DMS153 (cell line): ENCODE results near the gene PLCXD3.
"Not testable (repeated sequence)": the region's sequence is repeated elsewhere in the genome, so short reads cannot be mapped to it uniquely, and the experiment has no call there.

Experiments used
- DNase-seq: peaks from one replicate; lab custom pipeline; 2025; lab: John Stamatoyannopoulos, UW

PLCXD3 gene

GRCh38 chr5:41347569-41347968 lies 162.8 kb downstream of the PLCXD3 start:
- DNase-seq = no peak

- DNase-seq = no peak
Observed at GRCh38 chr5:41346609-41347008, 163.8 kb downstream of the PLCXD3 start.

- DNase-seq = no peak
Observed at GRCh38 chr5:41345295-41345694, 165.1 kb downstream of the PLCXD3 start.

- DNase-seq = no peak
Observed at GRCh38 chr5:41339339-41339738, 171.1 kb downstream of the PLCXD3 start.

DNA sequence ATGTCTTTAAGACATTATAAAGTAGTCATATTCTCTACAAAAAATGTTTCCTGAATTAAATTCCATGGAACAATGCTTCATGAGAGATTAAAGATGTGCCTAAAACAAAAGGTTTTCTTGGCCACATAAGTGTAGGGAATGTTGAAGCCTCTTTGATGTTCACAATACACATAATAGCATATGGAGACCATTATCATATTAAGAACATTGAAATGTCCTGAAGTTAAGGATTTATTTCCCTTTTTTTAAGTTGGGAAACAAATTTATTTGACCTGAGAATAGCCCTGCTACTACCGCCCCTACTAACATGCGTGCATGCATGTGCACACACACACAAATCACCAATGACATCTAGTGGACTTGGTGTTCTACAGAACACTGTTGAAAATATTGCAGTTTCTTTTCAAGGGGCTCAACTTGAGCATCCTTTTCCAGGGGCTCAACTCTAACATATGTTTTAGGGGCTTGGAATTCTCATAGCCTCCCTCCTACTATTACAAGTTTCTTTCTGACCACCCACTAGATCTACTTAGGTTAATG lies 172.2 kb downstream of the PLCXD3 start:
- no peak for DNase-seq

DNA sequence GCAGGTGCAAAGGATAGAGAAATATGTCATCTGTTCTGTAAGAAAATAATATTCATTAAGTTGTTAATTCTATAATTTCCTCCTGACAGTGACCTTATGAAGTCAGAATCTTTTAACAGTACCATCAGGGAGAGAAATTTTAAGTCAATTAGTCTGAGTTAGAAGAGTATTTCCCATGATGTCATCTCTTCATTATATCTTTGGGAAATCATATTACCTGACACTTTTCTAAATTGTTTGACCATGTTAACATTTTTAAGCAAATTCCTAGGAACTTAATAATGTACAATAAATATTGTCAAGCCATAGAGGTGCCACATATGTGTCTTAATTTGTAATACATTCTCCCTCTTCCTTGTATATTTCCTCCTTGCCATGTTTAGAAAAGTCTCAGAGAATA lies 172.7 kb downstream of the PLCXD3 start:
- DNase-seq = no peak

DNA sequence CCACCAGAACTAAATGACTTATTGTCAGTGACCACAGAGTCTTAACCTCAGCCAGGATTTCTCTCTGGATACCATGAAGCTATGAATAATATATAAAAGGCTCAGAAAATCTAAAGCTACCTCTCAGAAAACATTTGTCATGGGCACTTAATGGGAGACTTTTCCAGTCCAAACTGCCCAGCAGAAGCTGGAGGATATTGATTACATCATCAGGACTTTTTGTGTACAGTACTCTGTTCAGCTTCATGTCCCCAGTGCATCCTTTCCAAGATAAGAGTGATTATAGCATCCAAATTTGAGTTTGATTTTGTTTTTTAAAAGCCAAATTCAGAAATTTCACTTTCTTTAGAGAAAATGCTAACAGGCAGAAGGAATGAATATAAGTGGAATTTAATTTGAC lies 173.2 kb downstream of the PLCXD3 start:
- no peak for DNase-seq

DNA sequence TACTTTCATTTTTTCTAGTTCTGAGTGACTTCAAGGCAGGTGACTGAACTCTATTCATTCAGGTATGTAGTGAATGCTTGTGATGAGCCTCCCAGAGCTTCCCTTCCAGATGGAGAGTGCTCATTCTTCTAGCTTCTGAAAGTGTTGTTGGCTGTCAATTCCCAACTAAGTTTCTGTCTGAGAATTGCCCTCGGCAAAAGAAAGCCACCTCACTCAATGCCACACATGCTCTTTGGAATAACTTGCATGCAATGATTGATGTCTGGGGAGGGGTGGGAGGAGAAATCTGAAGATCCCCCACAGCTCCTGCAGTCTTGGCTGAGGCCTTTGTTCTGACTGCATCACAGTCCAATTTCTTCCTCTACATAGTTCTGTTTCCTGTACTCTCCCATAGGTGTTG lies 173.9 kb downstream of the PLCXD3 start:
- DNase-seq = no peak

DNA sequence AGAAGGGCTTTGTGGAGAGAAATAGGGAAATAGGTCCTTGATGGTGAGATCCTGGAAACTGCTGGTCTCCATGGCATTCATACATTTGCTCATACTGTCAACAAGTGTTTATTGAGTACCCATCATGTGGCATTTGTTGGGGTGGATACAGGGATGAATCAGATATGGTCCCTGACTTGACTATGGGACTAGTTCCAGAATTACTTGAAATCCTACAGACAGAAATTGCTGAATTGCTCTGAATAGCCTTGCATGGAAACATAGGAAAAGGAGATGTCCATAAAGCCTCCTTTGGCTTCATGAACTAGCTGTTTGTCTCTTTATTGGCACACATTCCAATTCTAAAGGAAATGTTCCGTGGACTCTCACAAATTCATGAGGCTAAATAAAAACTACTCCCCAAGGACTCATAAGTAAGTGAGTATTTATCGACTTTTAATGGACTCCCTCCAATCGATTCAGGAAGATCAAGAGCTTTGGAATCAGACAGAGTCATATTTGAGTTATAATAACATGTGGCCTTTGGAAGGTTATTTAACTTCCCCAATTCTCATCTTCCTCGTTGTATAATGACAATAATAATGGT lies 174.7 kb downstream of the PLCXD3 start:
- DNase-seq = no peak

DNA sequence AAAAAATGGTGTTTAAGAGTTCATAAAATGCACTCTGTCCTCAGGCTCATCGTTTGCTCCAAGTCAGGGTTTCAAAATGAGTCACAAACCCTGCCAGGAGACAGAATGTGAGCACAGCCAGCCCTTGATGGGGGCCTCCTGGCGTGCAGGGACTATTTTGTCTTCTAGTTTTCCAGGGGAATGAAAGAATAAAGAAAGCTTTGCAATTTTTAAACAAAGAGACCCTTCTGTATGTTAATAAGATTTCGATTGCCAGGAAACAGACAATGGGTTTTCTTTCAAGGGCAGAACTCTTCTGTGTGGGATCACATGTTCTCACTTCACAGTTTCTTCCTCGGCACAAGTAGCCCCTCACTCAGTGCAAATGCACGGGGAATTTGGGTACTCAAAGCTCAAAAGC lies 175.6 kb downstream of the PLCXD3 start:
- no peak for DNase-seq

GRCh38 chr5:41334221-41334620 lies 176.2 kb downstream of the PLCXD3 start:
- DNase-seq = no peak

GRCh38 chr5:41325074-41325473 lies 185.3 kb downstream of the PLCXD3 start:
- no peak for DNase-seq

GRCh38 chr5:41322826-41323225 lies 187.6 kb downstream of the PLCXD3 start:
- not testable (repeated sequence) for DNase-seq

DNA sequence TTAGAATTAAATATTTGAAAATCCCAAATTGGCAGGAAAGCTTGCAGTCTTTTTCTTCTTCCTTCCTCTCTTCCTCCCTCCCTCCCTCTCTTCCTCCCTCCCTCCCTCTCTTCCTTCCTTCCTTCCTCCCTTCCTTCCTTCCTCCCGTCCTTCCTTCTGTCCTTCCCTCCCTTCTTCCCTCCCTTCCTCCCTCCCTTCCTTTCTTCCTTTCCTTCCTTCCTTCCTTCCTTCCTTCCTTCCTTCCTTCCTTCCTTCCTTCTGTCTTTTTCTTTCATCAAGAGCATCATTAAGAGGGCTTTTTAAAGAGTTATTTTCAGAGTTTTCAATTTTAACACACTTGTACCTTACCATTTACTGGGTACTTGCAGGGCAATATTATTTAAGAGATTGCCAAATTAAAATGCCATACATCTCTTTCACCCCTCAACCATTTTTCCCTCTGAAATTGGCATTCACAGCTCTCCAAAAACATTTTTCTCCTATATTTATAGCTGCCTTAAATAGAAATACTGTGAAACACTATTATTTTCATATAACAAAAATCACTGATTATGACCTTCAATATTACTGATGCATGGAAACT lies 197.8 kb downstream of the PLCXD3 start:
- no peak for DNase-seq

- no peak for DNase-seq
Observed at GRCh38 chr5:41312066-41312465, 198.3 kb downstream of the PLCXD3 start.

DNA sequence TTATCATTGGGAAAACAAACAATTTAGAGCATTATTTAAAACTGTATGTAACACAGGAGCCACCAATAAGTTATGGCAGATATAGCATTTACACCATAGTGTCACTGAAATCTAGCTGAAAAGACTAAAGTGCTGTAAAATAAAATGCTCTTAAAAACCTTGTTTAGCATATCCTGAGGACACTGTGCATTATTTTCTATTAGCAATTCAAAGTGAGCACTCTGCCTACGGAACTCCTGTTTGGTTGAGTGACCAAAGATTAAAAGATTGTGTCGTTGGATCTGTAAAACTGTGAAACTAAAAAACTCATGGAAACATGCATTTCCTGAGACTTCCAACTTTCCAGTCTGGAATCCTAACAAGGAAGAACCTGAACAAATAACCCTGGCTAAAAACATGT lies 201.1 kb downstream of the PLCXD3 start:
- DNase-seq = no peak

- DNase-seq = no peak
Observed at GRCh38 chr5:41306005-41306404, 204.4 kb downstream of the PLCXD3 start.

DNA sequence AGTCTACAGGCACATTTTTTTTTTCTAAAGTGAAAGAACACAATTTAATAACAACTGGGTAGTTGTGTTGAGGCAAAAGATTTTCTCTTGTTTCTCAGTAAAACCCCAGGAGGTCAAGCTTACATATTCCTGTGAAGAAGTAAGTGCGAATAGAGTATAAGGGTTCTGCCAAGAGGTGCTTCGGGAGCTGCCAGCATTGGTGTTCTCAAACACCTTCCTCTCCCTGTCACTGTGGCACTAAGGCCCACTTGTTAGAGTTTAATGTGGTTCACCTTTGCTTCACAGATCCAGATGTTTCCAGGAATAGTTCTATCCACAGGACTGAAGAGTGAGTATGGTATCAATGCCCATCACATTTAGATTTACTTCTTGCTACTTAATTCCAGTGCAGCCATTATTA lies 205.3 kb downstream of the PLCXD3 start:
- no peak for DNase-seq

DNA sequence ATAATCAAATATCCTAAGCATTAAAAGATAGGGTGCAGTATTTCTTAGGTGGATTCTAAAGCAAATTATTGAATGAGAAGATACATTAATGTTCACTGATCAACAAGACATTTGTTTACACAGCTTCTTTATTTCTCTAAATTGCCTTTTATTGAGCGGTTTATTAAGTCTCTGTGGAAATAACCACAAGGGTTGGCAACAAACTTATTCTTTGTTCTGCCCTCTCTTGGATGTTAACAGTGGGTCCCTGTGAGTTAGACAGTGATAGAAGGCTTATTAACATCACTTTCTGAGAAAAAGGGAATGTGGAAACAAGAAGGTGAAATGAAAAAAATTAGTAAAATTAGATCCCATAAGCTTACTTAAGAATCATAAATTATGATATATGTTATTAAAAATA lies 214.3 kb downstream of the PLCXD3 start:
- DNase-seq = no peak

DNA sequence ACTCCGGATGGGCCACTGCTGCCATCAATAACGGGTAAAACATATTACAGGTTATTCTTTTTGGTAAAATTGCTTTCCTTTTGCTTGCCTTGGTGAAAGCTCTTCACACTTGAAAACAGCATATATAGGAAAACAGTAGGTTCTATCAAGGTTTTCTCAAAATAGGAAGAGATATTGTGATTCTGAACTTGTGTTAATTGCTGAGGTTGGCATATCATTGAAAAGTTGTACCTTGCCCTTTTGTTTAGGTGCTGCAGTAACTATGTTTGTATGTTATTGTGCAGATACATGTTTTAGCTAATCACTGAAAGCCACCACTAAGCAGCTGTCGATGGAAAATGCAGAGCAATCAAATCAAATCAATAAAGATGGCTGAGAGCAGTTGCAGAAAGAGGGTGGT lies 219.1 kb downstream of the PLCXD3 start:
- no peak for DNase-seq

GRCh38 chr5:41290810-41291209 lies 219.6 kb downstream of the PLCXD3 start:
- DNase-seq = no peak

DNA sequence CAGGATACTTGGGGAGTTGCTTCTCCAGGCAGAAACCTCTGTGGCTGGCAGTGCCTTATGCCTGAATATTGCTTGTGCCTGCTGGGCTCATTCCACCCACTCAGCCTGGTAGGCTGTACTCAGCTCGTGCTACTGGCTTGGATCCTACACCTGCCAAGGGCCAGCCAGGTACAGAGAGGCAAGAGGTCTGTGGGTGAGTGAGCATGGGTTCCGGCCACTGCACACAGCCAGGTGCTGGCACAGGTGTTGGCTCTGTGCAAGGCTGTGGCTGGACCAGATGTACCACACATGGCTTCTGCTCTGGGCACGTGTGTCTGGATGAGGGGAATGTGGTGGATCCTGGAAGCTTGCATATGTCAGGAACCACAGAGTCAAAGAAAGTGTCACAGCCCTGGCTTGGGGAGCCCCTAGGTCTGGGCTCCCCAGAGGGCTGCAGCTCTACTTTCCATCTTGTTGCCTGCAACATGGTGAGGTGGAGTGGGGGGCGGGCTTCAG lies 220.4 kb downstream of the PLCXD3 start:
- no peak for DNase-seq

DNA sequence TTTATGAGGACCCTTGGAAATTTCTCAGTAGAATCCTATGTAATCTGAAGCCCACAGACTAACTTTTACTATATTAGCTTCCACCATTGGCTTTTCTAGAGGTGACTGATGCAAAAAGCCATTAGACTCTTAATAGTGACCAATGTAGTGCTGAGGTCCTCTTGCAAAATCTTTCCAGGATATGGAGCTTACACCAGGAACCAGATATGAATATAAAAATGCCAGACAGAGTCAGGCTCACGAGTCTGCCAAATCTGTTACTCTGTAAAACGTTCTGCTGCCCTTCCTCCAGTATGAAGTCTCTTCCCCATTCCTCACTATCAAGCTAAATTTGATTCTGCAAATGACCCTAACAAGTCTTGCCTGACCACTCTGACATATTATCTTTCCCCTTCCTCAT lies 223.7 kb downstream of the PLCXD3 start:
- DNase-seq = no peak

DNA sequence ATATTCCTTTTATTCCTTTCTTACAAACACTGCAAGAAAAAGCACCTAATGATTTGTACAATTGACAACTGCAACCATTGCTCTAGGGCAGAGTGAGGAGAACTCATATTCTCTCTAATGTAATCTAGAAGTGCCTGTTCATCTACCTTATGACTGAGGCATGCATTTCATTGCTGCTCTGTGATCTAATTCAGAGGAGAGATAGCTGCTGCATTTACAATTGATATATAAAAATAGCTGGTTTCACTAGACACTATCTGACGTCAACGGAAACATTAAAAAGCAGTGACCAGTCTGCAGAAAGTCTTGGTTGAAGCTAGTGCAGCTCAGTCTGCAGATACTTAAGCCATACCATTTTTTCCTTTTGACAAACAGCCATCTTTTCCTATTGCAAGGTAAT lies 224.2 kb downstream of the PLCXD3 start:
- no peak for DNase-seq
